Trophoblast cell (in vitro differentiated cells and primary cell): Measurements from ENCODE around the gene VWA2.

ENCODE experiments used
- DNase-seq, 2 donors: peaks; one replicate each; pipeline ENCODE4 v3.0.0-alpha.2; 2016
- H2AFZ ChIP-seq: 2 replicates; pipeline ENCODE4 v1.6.1; 2013; ENCODE audit warnings: low read length, moderate library complexity, mild to moderate bottlenecking; ENCODE audit not compliant: insufficient read depth, poor library complexity
- H2AK5ac ChIP-seq: 2 replicates; pipeline ENCODE4 v1.6.1; 2013; ENCODE audit warnings: mild to moderate bottlenecking, low read length
- H2BK120ac ChIP-seq: 2 replicates; pipeline ENCODE4 v1.6.1; 2013; ENCODE audit warnings: low read length, mild to moderate bottlenecking, moderate library complexity; ENCODE audit not compliant: insufficient read depth, poor library complexity
- H2BK12ac ChIP-seq: 2 replicates; pipeline ENCODE4 v1.6.1; 2013; ENCODE audit warnings: mild to moderate bottlenecking, low read length, moderate library complexity
- H2BK5ac ChIP-seq: 2 replicates; pipeline ENCODE4 v1.6.1; 2013; ENCODE audit warnings: low read length, low read depth, moderate library complexity, mild to moderate bottlenecking; ENCODE audit not compliant: poor library complexity
- H3K14ac ChIP-seq: 2 replicates; pipeline ENCODE4 v1.6.1; 2013; ENCODE audit warnings: mild to moderate bottlenecking, low read length
- H3K18ac ChIP-seq: 2 replicates; pipeline ENCODE4 v1.6.1; 2013; ENCODE audit warnings: mild to moderate bottlenecking, low read length
- H3K23ac ChIP-seq: 2 replicates; pipeline ENCODE4 v1.6.1; 2013; ENCODE audit warnings: low read length
- H3K27ac ChIP-seq: 2 replicates; pipeline ENCODE4 v1.5.1; 2013; ENCODE audit warnings: low read depth, mild to moderate bottlenecking, inconsistent platforms, low read length, moderate library complexity
- H3K27me3 ChIP-seq: 2 replicates; pipeline ENCODE4 v1.6.1; 2013; ENCODE audit warnings: inconsistent platforms, mild to moderate bottlenecking, low read length, moderate library complexity; ENCODE audit not compliant: insufficient read depth
- H3K36me3 ChIP-seq, 2 experiments: 1 replicate in 1 of 2; 2 replicates in 1 of 2; pipeline ENCODE4 v1.6.1; 2013; ENCODE audit warnings: low read length in 2 of 2, mild to moderate bottlenecking in 2 of 2, moderate library complexity in 1 of 2; ENCODE audit not compliant: insufficient read depth in 2 of 2, control insufficient read depth in 1 of 2
- H3K4ac ChIP-seq: 2 replicates; pipeline ENCODE4 v1.6.1; 2013; ENCODE audit warnings: low read depth, mild to moderate bottlenecking, low read length, moderate library complexity
- H3K4me1 ChIP-seq, 2 experiments: 1 replicate in 1 of 2; 2 replicates in 1 of 2; pipeline ENCODE4 v1.6.1; 2013; ENCODE audit warnings: low read length in 2 of 2, mild to moderate bottlenecking in 2 of 2, moderate library complexity in 1 of 2; ENCODE audit not compliant: insufficient read depth in 2 of 2, control insufficient read depth in 1 of 2
- H3K4me2 ChIP-seq: 2 replicates; pipeline ENCODE4 v1.6.1; 2013; ENCODE audit warnings: inconsistent platforms, mild to moderate bottlenecking, low read length, moderate library complexity
- H3K4me3 ChIP-seq: 2 replicates; pipeline ENCODE4 v1.5.1; 2013; ENCODE audit warnings: mild to moderate bottlenecking, low read depth, low read length, inconsistent platforms
- H3K79me1 ChIP-seq: one replicate; pipeline ENCODE4 v1.6.1; 2013; ENCODE audit warnings: low read length
- H3K79me2 ChIP-seq: 2 replicates; pipeline ENCODE4 v1.6.1; 2013; ENCODE audit warnings: low read length, mild to moderate bottlenecking; ENCODE audit not compliant: control insufficient read depth, insufficient read depth, poor library complexity
- H3K9ac ChIP-seq: 2 replicates; pipeline ENCODE4 v1.6.1; 2013; ENCODE audit warnings: mild to moderate bottlenecking, low read length
- H3K9me3 ChIP-seq: 2 replicates; pipeline ENCODE4 v1.6.1; 2013; ENCODE audit warnings: low read depth, mild to moderate bottlenecking, control low read depth, inconsistent platforms, low read length; ENCODE audit not compliant: insufficient read depth
- H4K12ac ChIP-seq: 2 replicates; pipeline ENCODE4 v1.6.1; 2013; ENCODE audit warnings: low read depth, mild to moderate bottlenecking, low read length, moderate library complexity
- H4K8ac ChIP-seq: 2 replicates; pipeline ENCODE4 v1.6.1; 2013; ENCODE audit warnings: low read depth, mild to moderate bottlenecking, low read length, moderate library complexity
- H4K91ac ChIP-seq: one replicate; pipeline ENCODE4 v1.6.1; 2013; ENCODE audit warnings: low read depth, mild to moderate bottlenecking, low read length, moderate library complexity
- WGBS: extraction: QIAGEN DNeasy Blood & Tissue Kit; methylation state at CpG from one replicate; pipeline ENCODE4 v1.1.7; 2013; ENCODE audit warnings: missing lambda C conversion rate; ENCODE audit not compliant: insufficient read length, insufficient coverage; ENCODE audit errors: extremely low coverage; 5-methylcytosine and 5-hydroxymethylcytosine counted together

The VWA2 gene

DNA sequence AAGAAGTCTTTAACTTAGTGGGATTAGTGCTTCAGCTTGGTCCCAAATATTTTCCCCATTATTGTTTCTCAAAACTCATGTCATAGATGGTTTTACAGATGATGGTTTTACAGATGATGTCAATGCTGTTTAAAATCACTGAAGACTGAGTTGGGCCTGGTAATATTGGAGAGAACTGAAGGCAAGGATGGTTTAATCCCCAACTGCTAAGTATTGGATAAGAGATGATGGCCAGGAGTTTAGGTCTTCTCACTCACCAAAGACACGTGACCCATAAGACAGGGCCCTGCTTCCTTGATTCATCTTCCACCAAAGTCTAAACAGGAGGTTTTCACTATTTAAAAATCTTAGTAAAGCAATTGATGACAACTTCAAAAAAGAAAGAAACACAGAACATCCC is 56.3 kb downstream of the VWA2 start:
- no peak overlapping the region for H4K8ac ChIP-seq
- DNase-seq, result no peak
- H3K79me2 ChIP-seq, result no peaks in the 10 kb centered on the region
- H3K4me2 ChIP-seq, result no peak overlapping the region
- H4K91ac ChIP-seq, result no peak overlapping the region
- no peak overlapping the region for H4K12ac ChIP-seq
- WGBS, result no CpG with 5 or more reads among the region's 1 CpG
- no peak overlapping the region for H3K27ac ChIP-seq
- H3K27me3 ChIP-seq, result no peaks in the 10 kb centered on the region
- peaks cover 10% of the 10 kb centered on the region for H3K9me3 ChIP-seq
- H3K4ac ChIP-seq, result no peak overlapping the region
- no peak overlapping the region for H3K23ac ChIP-seq
- H2BK5ac ChIP-seq, result no peak overlapping the region
- H2BK12ac ChIP-seq, result no peak overlapping the region
- H2AK5ac ChIP-seq, result no peak overlapping the region
- no peak overlapping the region for H3K4me3 ChIP-seq
- no peaks in the 10 kb centered on the region for H3K4me1 ChIP-seq
- no peak overlapping the region for H2AFZ ChIP-seq
- no peak overlapping the region for H2BK120ac ChIP-seq
- peaks cover 39 to 61% of the 10 kb centered on the region in 2 experiments for H3K36me3 ChIP-seq
- H3K14ac ChIP-seq, result no peak overlapping the region
- H3K9ac ChIP-seq, result no peak overlapping the region
- no peaks in the 10 kb centered on the region for H3K79me1 ChIP-seq
- H3K18ac ChIP-seq, result no peak overlapping the region

DNA sequence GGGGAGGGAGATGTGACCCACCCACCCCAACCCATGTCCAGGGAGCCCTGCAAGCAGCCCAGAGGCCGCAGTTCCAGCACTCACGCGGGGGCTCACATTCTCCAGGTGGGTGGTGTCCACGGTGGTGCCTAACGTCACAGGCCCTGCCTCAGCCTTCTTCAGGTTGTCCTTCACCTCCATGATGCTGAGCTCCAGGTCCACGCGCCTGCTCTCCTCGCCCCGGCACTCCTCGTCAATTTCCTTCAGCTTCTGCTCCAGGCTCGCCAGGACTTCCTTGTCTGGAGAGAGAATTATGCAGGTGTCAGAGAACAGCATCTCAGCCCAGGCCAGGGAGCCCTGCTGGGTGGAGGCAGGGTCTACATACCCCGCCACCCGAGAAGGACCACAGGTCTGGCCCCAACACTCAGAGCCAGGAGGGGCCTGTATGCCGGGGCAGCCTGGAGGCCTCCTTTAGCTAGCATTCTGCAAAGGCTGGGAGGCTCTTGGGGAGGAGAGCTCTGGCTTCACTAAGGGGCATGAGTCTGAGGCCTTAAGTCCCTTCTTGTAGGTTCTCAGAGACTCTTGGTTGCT is 58.2 kb downstream of the VWA2 start:
- H3K4me1 ChIP-seq, result peaks cover 5 to 7% of the 10 kb centered on the region in 2 experiments
- no peak overlapping the region for H4K12ac ChIP-seq
- no peak overlapping the region for H2AK5ac ChIP-seq
- no peak overlapping the region for H2AFZ ChIP-seq
- H3K18ac ChIP-seq, result no peak overlapping the region
- no peak overlapping the region for H3K4ac ChIP-seq
- no peak overlapping the region for H3K4me3 ChIP-seq
- no peak overlapping the region for H2BK5ac ChIP-seq
- no peaks in the 10 kb centered on the region for H3K27me3 ChIP-seq
- no peak for DNase-seq
- peaks cover 48 to 64% of the 10 kb centered on the region in 2 experiments for H3K36me3 ChIP-seq
- no peaks in the 10 kb centered on the region for H3K79me2 ChIP-seq
- no peak overlapping the region for H3K27ac ChIP-seq
- no peak overlapping the region for H3K14ac ChIP-seq
- no peak overlapping the region for H3K9ac ChIP-seq
- no peak overlapping the region for H3K4me2 ChIP-seq
- H2BK120ac ChIP-seq, result no peak overlapping the region
- no peak overlapping the region for H4K91ac ChIP-seq
- H3K79me1 ChIP-seq, result no peaks in the 10 kb centered on the region
- WGBS, result no CpG with 5 or more reads among the region's 14 CpGs
- H4K8ac ChIP-seq, result no peak overlapping the region
- no peak overlapping the region for H3K23ac ChIP-seq
- no peak overlapping the region for H2BK12ac ChIP-seq
- H3K9me3 ChIP-seq, result peaks cover 8% of the 10 kb centered on the region

DNA sequence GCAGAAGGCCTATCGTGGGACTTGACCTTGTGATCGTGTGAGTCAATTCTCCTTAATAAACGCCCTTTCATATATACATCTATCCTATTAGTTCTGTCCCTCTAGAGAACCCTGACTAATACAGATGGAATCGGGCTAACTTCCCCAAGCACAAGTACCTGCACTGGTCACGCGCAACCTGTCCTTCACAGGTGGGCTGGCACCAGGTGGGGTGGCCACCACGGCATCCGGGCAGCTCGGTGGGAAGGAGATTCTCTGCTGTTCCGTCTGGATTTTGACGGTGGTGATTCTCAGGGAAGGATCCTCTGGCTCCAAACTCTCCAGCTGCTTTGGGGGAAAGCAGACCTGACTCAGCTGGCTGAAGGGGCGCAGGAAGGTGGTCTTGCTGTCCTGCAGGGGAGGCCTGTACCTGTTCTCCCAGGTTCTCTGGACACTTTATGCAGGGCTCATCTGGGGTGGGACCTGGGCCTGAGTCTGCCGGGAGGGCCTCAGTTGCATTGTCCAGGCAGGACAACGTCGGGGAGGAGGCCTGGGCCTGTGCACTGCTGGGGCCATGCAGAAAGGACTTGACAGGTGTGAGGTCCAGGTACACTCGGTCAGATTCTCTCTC is 61.1 kb downstream of the VWA2 start:
- Histone ChIP-seq H2AFZ (no peak overlapping the region), H2AK5ac (no peak overlapping the region), H2BK5ac (no peak overlapping the region), H3K23ac (no peak overlapping the region), H4K8ac (no peak overlapping the region), H3K27me3 (no peaks in the 10 kb centered on the region), H3K27ac (no peak overlapping the region), H3K79me1 (no peaks in the 10 kb centered on the region), H3K4me2 (no peak overlapping the region), H3K14ac (no peak overlapping the region), H3K9ac (no peak overlapping the region), H3K79me2 (no peaks in the 10 kb centered on the region), H3K36me3 (peaks cover 54 to 67% of the 10 kb centered on the region in 2 experiments), H3K4ac (no peak overlapping the region), H3K4me1 (peaks cover 6 to 12% of the 10 kb centered on the region in 2 experiments), H4K12ac (no peak overlapping the region), H2BK12ac (no peak overlapping the region), H3K9me3 (peaks cover 8% of the 10 kb centered on the region), H3K18ac (no peak overlapping the region), H2BK120ac (no peak overlapping the region), H4K91ac (no peak overlapping the region), H3K4me3 (no peak overlapping the region)
- WGBS, result no CpG with 5 or more reads among the region's 16 CpGs
- DNase-seq, result no peak

DNA sequence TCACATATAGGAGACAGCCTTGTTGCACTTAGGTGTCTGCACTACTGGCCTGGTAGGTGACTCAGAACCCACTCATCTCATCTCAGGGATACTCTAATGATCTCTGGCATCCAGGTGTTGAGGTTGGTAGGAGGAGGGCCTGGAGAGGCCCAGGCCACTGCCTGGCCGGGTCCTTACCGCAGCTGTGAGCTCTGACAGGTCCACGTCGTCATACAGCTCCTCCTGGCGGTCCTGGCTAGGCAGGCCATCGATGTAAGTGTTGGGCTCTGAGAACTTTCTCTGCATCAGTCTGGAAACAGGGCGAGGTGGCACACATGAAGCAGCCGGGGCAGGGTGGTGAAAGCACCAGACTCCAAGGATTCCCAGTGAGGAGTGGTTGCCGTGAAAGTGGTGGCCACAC is 62.1 kb downstream of the VWA2 start:
- H2BK120ac ChIP-seq, result no peak overlapping the region
- no peak overlapping the region for H4K8ac ChIP-seq
- peak; percentile 44 to 63 for DNase-seq
- H3K4ac ChIP-seq, result no peak overlapping the region
- no peak overlapping the region for H2AK5ac ChIP-seq
- no peak overlapping the region for H2BK5ac ChIP-seq
- H3K79me2 ChIP-seq, result no peaks in the 10 kb centered on the region
- no peak overlapping the region for H2AFZ ChIP-seq
- H3K9ac ChIP-seq, result no peak overlapping the region
- H3K27ac ChIP-seq, result no peak overlapping the region
- no peak overlapping the region for H3K18ac ChIP-seq
- H4K91ac ChIP-seq, result no peak overlapping the region
- no peak overlapping the region for H3K23ac ChIP-seq
- H2BK12ac ChIP-seq, result no peak overlapping the region
- no peak overlapping the region for H3K4me3 ChIP-seq
- no peaks in the 10 kb centered on the region for H3K79me1 ChIP-seq
- H3K9me3 ChIP-seq, result peaks cover 8% of the 10 kb centered on the region
- no CpG with 5 or more reads among the region's 9 CpGs for WGBS
- H3K27me3 ChIP-seq, result no peaks in the 10 kb centered on the region
- no peak overlapping the region for H4K12ac ChIP-seq
- no peak overlapping the region for H3K14ac ChIP-seq
- H3K4me2 ChIP-seq, result no peak overlapping the region
- H3K36me3 ChIP-seq, result peaks cover 54 to 58% of the 10 kb centered on the region in 2 experiments
- peaks cover 6 to 12% of the 10 kb centered on the region in 2 experiments for H3K4me1 ChIP-seq
